GM19025 (cell line): ENCODE measurements around the gene INSC.
"Not testable (repeated sequence)": the region's sequence is repeated elsewhere in the genome, so short reads cannot be mapped to it uniquely, and the experiment has no call there.

Experiments used
- ATAC-seq: cut with Tn5 transposase; IDR thresholded peaks from one replicate; pipeline ENCODE4 v1.9.1; 2021; ENCODE audit warnings: mild to moderate bottlenecking, low read depth, moderate library complexity; ENCODE audit not compliant: unreplicated experiment

INSC gene, protein sequence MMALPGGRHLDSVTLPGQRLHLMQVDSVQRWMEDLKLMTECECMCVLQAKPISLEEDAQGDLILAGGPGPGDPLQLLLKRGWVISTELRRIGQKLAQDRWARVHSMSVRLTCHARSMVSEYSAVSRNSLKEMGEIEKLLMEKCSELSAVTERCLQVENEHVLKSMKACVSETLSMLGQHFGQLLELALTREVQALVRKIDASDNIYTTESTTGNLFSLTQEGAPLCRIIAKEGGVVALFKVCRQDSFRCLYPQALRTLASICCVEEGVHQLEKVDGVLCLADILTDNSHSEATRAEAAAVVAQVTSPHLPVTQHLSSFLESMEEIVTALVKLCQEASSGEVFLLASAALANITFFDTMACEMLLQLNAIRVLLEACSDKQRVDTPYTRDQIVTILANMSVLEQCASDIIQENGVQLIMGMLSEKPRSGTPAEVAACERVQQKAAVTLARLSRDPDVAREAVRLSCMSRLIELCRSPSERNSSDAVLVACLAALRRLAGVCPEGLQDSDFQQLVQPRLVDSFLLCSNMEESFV

DNA sequence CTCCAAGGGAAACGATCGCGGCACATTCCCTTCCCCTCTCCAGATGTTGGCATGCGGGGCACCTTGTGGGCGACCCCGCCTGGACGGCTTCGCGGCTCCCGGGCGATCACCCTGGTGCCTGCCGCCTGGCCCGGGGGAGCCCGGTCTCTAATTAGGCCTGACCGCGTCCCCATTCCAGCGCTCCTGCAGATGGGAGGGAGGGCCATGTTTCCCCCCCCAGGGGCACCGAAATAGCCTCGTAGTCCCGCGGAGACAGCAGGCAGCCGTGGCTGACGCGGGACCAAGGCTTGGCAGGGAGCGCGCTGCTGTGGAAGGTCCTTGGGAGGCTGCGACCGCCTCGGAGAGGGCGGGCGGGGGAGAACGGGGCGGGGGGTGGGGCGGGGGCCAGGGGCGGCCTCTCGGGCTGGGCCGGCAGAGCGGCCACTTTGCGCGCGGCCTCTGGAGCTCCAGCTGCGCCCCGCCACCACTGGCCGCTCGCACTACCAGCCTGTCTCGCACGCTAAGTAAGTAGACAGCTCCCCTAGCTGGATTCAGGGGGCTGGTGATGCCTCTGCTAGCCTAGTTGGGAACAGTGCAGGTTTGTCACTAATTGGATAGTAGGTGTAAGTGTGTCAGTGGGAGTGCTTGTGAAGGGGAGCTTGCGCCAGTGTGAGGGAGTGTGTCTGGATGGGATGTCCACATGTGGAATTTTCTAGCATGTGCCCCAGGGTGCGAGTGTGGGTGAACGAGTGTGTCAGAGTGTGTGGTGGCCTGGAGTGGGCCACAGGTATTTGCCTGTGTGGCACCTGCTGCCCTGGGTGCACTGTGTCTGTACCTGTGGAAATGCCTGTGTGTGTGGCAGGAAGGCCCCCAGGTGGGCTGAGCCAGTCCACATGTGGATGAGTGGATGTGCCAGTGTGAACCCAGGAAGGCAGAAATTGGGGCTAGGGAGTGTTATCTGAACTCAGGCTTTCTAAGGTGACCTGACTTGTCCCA, at the start of gene INSC:
Gene INSC (plus strand): TSS at position 423 of the 975 bp plus-strand sequence. CDS start 34,252 bp downstream, outside the sequence.
- no peak for ATAC-seq

DNA sequence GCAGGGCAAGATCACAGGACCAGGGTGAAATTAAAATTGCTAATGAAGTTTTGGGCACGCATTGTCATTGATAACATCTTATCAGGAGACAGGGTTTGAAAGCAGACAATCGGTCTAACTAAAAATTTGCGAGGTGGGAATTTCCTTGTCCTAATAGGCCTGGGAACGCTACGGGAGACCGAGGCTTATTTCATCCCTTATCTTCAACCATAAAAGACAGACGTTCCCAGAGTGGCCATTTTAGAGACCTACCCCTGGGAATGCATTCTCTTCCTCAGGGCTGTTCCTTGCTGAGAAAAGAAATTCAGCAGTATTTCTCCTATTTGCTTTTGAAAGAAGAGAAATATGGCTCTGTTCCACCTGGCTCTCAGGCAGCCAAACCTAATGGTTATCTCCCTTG, 45.0 kb upstream of the INSC start:
- not testable (repeated sequence) for ATAC-seq

DNA sequence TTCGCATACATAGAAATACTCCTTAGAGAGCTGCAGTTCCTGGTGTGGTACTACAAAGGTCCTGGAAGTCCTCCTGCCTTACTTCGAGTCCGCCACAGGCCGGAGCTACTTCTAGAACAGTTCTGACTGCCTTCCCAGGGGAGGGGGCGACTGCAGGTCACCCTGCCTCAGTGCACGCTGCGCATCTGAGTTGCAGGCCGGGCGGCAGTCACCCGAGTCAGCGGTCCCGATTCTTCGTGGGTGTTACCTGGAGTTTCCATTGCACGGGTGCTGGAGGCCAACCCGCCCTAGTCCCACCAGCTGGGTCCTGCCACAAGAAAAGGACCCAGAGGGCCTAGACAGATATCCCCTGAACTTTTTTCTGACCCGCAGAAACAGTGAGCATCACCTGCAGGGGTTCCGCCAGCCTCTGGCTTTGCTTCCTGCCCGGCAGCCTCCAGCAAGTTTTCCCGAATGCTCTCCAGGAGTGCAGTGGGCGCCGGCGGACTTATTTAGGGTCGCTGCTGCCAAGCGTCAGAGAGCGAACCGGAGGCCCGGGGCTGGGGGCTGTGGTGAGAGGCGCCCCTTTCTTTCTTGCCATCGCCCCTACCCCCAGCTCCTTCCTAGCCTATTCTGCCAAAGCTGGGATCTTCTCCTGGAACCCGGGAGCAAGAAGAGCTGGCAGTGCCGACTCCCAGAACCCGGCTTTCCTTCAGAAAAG, 43.0 kb upstream of the INSC start:
- no peak for ATAC-seq

DNA sequence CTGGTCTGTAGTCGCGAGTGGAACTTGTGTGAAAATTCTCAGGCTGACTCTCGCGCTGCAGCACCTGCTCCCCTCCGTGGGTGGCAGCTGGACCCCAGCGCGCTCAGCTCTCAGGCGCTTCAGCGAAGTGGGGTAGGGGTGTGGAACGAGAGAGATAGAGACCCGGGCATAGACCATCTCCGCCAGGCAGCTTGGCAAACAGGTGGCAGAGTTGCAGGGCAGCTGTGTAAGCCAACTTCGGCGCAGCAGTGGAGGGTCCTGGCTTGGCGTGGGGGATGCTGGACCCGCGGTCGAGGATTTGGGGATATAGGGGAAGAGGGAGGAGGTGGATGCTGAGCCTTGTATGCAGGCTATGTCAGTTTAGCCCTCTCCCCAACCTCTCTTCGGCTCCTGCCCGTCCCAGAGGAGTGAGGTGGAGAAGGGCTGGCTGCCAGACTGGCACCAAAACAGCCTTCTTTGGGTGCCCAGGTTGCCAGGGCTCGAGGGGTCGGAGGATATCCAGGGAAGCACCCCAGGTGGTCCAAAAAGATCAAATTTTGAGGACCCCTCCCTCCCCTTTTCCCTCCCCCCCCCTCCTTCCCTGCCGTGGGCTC, 42.1 kb upstream of the INSC start:
- ATAC-seq: no peak

DNA sequence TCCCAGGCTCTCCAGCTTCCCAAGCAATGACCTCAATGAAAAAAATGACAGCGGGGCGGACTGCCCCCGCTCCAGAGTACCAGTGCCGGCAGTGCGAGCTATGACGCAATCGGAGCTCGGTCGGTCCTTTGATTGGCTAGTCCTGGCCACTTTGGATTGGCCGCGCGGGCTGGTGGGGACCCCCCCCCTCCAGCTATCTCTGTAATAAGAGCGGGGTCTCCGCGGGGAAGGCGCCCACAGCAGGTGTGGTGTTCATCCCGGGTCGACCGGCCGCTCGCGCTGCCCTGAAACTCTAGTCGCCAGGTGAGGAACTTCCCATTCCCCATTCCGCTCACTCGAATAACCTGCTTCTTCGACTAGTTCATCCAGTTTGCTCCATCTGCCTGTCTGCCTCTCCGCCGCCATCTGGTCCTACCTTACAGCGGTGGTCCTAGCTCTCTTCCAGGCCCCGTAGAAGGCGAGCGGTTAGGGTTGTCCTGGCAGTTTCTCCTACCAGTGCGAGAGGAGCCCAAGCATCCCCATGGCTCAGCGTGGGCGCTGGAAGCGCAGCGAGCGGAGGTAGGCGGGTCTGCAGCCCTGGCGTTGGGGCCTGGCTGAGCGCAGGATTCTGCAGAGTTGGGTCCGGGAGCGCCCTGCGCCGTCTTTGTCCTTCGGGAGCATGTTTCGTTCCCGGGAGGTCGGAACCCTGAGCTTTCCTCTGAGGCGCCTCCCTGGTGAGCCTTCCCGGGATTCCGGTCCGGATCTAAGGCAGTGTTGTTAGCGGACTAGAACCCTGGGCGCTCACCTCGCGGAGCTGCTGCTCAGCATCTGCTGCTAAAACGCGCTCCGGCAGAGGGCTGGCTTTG, 41.1 kb upstream of the INSC start, which contains the start of gene CALCB:
Gene CALCB (plus strand): TSS at position 233 of the 845 bp plus-strand sequence. CDS start 1,126 bp downstream, outside the sequence.
- ATAC-seq: no peak

DNA sequence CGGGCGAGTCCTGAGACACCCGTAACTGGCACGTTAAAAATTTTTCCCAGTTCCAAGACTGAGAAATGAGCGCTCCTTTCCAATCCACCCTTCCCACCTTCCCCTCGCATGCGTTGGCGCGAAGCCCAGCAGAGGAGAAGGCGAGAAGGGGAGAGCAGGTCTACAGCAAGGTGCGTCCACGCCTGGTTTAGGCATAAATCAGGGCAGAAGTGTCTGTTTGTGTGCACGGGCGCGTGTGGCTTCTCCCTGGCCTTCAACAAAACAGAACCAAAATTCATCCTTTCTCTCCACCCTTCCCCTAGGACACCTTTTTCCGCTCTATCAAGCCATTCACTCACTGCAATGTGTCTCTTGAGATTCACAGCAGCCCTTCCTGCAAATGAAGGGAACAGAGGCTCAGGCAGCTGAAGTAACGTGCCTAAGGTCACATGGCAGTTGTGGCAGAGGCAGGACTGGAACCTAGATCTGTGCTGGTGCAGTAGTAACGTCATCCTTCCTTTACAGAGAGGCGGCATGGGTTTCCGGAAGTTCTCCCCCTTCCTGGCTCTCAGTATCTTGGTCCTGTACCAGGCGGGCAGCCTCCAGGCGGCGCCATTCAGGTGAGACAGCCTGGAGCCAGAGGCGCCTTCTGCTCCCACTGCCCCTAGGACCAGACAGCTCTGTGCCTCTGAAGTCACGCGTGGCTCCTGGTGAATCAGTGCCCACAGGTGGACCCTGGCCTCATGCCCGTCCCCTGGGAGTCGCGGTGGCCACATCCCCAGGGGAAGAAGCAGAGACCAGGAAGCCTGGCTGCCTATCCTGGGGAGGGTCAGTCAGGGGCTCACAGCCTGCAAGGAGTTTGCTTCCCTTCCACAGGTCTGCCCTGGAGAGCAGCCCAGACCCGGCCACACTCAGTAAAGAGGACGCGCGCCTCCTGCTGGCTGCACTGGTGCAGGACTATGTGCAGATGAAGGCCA, 40.2 kb upstream of the INSC start:
- peak; percentile 95 for ATAC-seq

DNA sequence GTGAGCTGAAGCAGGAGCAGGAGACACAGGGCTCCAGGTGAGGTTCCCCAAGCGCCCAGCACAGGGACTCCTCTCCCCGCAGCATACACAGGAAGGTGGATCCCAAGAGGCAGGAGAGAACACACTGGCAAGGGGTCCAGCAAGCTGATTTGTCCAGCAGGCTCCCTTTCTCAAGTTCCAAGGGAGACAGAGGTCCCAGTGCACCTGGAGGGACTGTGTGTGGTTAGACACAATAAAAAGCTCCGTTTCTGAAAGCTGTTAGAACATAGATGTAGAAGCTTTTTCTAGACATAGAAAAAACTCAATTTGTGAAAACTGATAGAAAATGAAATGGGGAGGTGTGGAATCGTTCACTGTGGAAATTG, 39.6 kb upstream of the INSC start:
- ATAC-seq: no peak

DNA sequence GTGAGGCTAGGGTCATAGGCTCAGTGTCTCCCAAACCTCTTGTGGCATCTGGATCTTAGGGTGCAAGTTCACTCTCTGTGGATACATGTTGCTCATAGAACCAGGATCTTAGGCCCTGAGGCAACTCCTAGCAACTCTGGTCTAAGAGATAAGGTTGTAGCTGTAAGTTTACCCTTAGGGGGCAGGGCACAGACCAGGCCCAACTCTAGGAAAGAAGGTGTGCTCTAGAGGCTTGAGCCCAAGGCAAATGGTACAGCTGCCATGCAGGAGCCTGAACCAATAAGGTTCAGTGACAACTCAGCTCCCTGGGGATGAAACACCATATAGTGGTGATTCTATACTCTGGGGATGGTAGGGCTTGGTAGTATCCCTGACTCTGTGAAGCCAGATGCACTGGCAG, 23.5 kb upstream of the INSC start:
- no peak for ATAC-seq

DNA sequence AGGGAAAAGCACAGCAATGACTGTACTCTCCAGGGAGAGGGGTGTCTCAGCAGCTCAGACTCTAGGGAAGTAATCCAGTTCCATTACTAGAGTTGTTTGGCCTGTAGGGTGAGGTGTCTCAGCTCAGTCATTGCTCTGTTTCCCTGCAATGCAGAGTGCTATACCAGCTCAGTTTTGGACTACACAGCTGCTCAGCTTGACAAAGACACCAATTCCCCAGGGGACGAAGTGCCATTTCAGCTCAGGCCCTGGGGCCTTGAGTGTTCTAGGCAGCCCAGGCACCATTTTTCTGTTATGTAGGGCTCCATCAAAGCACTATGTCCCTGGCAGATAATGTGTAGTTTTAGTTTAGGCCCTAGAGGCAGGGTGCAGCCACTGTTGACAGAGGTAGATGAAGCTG, 23.1 kb upstream of the INSC start:
- ATAC-seq: no peak

DNA sequence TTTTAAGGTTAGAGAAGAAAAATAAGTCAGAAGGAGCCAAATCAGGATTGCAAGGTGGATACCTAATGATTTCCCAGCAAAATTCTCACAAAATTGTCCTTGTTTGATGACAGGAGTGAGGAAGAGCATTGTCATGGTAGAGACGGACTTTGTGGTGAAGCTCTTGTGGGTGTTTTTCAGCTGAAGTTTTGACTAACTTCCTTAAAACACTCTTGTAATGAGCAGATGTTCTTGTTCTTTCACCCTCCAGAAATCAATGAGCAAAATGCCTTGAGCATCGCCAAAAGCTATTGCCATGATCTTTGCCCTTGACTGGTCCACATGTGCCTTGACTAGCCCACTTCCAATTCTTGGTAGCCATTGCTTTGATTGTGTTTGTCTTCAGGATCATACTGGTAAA, 21.3 kb upstream of the INSC start:
- peak; percentile 60 for ATAC-seq

DNA sequence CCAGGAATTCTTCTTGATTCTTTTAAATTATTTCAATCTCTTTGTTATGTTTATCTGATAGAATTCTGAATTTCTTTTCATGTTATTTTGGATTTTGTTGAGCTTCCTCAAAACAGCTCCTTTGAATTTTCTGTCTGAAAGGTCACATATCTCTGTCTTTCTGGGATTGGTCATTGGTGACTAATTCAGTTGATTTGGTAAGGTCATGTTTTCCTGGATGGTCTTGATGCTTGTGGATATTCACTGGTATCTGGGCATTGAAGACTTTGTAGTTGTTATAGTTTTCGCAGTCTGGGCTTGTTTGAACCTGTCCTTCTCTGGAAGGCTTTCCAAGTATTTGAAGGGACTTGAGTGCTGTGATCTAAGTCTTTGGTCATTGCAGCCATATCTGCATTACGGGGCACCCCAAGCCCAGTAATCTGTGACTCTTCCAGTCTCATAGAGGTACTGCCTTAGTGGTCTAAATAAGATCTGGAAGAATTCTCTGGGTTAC, 18.9 kb upstream of the INSC start:
- ATAC-seq: no peak

DNA sequence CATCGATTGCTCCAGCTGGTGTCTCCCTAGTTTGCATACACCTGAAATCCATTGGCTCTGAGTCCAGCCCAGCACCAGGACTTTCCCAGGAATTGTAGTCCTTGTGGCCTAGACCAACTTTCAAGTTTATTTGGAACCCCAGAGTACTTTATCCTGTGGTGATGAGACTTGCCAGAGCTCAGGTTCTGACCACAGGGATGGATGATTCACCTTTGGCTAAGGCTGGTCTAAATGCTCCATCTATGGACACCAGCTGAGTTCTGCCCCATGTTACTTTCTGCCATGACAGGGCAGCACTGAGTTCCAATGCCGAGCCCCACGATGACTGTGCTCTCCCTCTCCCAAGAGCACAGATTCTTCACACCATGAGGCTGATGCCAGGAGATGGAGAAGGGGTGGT, 17.3 kb upstream of the INSC start:
- no peak for ATAC-seq

DNA sequence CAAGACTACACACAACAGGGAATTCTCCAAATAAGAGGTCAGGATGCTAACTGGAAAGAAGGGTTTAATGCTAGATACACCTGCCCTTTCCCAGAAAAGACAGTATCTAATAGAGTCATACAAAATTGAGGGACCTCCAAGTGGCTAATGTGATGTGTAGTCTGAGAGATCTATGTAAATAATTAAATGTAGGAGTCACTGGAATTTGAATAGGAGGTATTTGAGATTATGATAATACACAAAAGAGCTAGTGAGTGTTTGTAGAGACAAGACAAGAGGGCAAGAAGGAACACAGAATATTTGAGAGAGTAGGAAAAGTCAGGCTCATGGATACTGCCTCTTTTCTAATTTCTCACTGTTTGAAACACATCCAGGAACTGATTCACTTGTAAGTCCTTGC, 15.5 kb upstream of the INSC start:
- ATAC-seq: no peak

DNA sequence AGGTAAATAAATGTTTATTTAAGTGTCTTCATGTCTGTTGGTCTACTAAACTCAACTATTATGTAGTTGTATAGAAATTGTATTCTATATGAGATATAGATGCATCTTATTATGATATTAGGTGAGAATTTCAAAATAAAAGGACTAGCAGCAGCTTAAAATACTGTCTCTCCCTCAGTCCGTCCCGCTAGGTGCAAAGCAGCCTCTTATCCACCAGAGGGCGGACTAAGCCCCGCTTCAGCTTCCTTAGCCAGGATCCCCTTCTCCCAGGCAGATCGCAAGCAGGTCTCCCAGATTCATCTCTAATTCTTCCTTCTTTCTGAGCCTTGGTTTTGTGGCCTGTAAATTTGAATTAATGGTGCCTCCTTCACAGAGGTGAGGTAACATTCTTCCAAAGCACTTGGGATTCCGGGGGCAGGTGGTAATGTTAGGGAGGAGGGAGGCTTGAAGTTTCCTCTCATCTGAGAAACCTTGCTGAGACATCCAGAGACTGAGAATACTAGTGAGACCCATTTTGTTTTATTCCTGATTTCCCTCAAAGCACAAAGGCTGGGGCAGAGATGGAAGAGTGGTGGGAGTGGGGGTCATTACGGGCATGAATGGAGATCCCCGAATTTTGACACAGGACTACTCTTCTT, 13.5 kb upstream of the INSC start:
- ATAC-seq: peak; percentile 89

DNA sequence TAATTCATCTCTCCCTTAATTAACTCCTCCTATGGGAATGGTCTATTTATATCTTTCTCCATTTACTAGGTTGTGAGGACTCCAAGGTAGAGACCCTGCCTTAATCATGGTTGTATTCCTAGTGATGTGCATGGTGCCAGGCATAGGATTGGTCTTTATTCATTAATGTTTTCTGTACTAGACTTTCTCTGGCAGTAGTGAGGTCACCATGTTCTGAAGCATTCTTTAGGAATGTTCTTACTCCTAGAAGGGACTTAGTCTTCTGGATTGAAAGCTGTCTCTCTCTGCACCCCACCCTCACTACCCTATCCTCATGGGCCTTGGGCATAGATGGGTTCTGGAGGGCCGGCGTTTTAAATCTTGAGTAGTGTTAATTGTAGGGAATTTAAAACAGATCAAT, 10.6 kb upstream of the INSC start:
- no peak for ATAC-seq

DNA sequence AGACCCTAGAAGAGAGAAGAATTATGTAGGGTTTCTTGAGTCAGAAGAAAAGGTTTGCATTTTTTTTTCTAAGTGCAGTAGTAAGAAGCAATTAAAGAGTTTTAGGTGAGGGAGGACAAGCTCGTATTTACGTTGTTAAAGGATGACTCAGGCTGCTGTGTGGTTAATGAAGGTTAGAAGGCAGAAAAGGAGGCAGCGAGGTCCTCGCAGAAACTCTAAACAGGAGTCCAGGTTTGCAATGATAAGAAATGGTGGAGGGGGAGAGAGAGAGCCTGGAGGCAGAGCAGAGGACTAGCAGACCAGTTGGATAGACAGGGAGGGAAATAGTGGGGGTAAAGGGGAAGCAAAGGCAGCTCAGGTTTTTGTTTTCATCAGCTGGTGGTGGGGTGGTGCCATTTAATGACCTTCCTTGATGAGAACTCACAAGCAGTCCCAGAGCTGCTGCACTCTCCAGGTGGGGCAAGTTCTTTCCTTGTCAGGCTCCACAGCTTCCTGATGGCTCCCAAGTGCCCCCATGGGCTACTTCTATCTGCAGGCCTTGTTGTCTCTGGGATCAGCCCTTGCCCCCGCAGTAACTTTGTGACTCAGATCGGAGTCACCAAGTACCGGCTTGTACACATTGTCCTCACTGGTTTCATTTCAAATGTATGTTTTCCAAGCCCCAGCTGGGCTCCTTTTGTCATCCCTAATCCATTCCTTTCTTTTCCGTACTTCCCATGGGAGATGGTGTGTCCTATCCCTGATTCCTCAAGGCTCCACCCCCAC, 8.3 kb upstream of the INSC start:
- no peak for ATAC-seq
